Measurements from ENCODE around the gene TMEM30A. TPM values are rescaled to one million over a fixed set of nuclear protein-coding genes. Genes with fewer than 3 reads are reported as not detected.

The TMEM30A gene
- total RNA-seq, 1 donor from 2014 or later, result 112 TPM

DNA sequence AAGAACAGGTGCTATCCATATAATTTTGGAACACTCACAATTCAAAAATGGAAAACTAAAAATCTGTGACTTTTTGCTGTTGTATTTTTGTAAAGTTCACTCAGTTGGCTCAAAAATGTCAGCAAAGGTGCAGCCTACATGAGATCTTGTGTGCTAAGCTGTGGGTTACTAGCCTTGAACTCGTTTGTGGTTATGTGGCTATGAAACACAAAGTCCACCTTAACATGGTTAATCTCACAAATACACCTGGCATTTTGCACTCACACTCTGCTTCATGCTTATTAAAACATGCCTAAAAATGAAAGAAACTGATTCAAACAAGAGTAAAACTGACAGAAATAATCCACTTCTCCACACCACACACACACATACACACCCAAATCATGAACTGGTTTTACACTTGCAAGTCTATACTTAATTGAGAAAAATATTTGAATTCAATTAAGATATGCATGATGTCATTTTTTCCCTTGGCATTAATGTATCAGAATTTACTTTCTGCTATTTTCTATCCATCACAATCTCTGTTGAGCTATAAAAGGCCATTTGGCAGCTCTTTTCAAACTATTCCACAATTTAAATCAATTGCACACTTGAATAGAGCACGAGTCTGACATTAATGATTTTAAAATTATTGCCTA is 22.9 kb upstream of the TMEM30A start:
- H3K36me3 Mint-ChIP-seq (ENCODE audit: unreplicated experiment), result no peaks in the 10 kb centered on the region
- H3K27me3 Mint-ChIP-seq (ENCODE audit: unreplicated experiment), result no peaks in the 10 kb centered on the region
- no peak overlapping the region for H3K27ac Mint-ChIP-seq (ENCODE audit: unreplicated experiment)
- TF ChIP-seq, protein P1, sequence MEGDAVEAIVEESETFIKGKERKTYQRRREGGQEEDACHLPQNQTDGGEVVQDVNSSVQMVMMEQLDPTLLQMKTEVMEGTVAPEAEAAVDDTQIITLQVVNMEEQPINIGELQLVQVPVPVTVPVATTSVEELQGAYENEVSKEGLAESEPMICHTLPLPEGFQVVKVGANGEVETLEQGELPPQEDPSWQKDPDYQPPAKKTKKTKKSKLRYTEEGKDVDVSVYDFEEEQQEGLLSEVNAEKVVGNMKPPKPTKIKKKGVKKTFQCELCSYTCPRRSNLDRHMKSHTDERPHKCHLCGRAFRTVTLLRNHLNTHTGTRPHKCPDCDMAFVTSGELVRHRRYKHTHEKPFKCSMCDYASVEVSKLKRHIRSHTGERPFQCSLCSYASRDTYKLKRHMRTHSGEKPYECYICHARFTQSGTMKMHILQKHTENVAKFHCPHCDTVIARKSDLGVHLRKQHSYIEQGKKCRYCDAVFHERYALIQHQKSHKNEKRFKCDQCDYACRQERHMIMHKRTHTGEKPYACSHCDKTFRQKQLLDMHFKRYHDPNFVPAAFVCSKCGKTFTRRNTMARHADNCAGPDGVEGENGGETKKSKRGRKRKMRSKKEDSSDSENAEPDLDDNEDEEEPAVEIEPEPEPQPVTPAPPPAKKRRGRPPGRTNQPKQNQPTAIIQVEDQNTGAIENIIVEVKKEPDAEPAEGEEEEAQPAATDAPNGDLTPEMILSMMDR (IDR thresholded peaks at IDR 0.05), result no peak
- no peaks in the 10 kb centered on the region for H3K4me1 Mint-ChIP-seq (ENCODE audit: unreplicated experiment)
- DNase-seq (ENCODE audit: extremely low spot score, unreplicated experiment), result no peak
- no peak overlapping the region for H3K4me3 Mint-ChIP-seq (ENCODE audit: unreplicated experiment)
- no peaks in the 10 kb centered on the region for H3K9me3 Mint-ChIP-seq (ENCODE audit: unreplicated experiment)

DNA sequence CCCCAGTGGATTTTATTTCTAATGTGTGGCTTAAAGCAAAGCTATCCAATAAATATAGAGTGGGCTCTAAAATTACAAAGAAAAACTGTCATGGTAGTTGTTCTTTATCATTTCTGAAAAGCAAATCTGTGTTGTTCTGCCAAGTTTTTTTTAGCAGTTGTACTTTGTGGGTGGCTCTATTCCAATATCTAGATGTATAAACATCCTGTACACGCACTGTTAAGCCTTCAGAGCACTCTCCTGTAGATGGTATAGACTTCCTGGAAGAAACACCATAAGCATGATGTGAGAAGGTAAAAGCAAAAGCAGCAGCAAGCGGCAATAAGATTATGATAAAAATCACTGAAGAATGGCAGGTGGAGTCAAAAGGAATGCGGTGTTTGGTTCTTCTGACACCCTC is 21.5 kb upstream of the TMEM30A start:
- Mint-ChIP-seq H3K4me3 (ENCODE audit: unreplicated experiment) (no peak overlapping the region), H3K4me1 (ENCODE audit: unreplicated experiment) (no peaks in the 10 kb centered on the region), H3K27me3 (ENCODE audit: unreplicated experiment) (no peaks in the 10 kb centered on the region), H3K9me3 (ENCODE audit: unreplicated experiment) (no peaks in the 10 kb centered on the region), H3K27ac (ENCODE audit: unreplicated experiment) (no peak overlapping the region), H3K36me3 (ENCODE audit: unreplicated experiment) (no peaks in the 10 kb centered on the region)
- TF ChIP-seq, protein P1 (IDR thresholded peaks at IDR 0.05), result no peak
- DNase-seq (ENCODE audit: extremely low spot score, unreplicated experiment), result no peak

DNA sequence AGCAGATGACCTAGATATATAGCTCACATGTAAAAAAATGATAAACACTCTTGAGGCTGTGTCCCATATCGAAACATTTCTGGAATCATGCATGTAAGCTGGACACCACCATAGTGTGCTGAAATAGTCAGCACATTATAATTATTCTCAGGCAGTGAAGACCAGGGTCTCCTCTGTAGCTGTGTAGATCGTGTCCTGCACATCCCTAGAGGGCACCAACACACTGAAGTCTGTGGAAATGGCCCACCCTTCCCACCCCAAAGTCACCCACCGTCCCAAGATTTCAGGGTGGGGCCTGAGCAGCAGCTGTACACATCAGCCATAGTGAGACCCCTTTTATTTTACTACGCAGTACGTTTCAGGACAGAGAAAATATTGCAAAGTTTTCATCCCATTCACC is 21.0 kb upstream of the TMEM30A start:
- Mint-ChIP-seq H3K27ac (ENCODE audit: unreplicated experiment) (no peak overlapping the region), H3K36me3 (ENCODE audit: unreplicated experiment) (no peaks in the 10 kb centered on the region)
- TF ChIP-seq, protein P1 (IDR thresholded peaks at IDR 0.05), result no peak

DNA sequence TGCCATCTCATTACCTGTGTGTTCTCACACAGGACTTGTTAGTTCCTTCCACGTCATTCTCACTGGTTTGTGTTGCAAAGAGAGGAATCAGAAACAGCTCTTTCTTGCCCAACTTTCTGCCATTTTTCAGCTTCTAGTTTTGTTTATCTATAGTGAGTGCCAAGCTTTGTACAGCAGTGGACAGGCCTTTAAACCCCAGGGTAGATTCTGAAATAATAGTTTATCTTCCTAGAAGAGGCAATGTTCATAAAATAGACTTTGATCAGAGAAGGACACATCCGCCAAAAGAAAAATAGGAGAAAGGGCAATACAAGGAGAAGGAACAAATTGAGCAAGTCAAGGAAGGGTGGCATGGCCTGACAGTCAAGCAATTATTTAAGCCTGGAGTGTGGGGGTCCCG is 17.7 kb upstream of the TMEM30A start:
- H3K9me3 Mint-ChIP-seq (ENCODE audit: unreplicated experiment), result no peaks in the 10 kb centered on the region
- no peaks in the 10 kb centered on the region for H3K36me3 Mint-ChIP-seq (ENCODE audit: unreplicated experiment)
- H3K27ac Mint-ChIP-seq (ENCODE audit: unreplicated experiment), result no peak overlapping the region
- no peaks in the 10 kb centered on the region for H3K27me3 Mint-ChIP-seq (ENCODE audit: unreplicated experiment)
- TF ChIP-seq, protein P1 (IDR thresholded peaks at IDR 0.05), result no peak
- DNase-seq (ENCODE audit: extremely low spot score, unreplicated experiment), result no peak
- H3K4me1 Mint-ChIP-seq (ENCODE audit: unreplicated experiment), result peaks cover 11% of the 10 kb centered on the region
- H3K4me3 Mint-ChIP-seq (ENCODE audit: unreplicated experiment), result no peak overlapping the region

More for the DNA sequence above, 21.0 kb upstream of the TMEM30A start:
- no peaks in the 10 kb centered on the region for H3K9me3 Mint-ChIP-seq (ENCODE audit: unreplicated experiment)
- peaks cover under 1% of the 10 kb centered on the region for H3K4me1 Mint-ChIP-seq (ENCODE audit: unreplicated experiment)
- H3K4me3 Mint-ChIP-seq (ENCODE audit: unreplicated experiment), result no peak overlapping the region
- H3K27me3 Mint-ChIP-seq (ENCODE audit: unreplicated experiment), result no peaks in the 10 kb centered on the region
- no peak for DNase-seq (ENCODE audit: extremely low spot score, unreplicated experiment)

DNA sequence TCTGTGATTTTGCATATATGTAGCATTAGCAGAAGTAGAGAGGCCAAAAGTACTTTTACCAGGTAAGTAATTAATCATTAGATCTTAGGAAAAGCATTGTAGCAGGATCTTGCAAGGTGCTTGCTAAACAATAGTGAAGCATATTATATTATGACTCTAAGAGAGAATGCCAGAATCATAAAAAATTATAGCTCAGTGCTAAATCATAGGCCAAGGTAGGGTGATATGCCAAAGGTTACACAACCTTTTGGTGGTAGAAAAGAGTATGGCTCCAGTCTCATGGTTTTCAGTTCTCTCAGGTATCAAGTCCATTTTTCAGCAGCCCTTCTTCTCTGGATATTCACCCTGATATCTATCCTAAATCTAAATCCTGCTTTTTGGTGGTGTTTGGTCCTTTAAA is 16.9 kb upstream of the TMEM30A start:
- Mint-ChIP-seq H3K27me3 (ENCODE audit: unreplicated experiment) (no peaks in the 10 kb centered on the region), H3K9me3 (ENCODE audit: unreplicated experiment) (no peaks in the 10 kb centered on the region), H3K4me1 (ENCODE audit: unreplicated experiment) (peaks cover 11% of the 10 kb centered on the region), H3K36me3 (ENCODE audit: unreplicated experiment) (no peaks in the 10 kb centered on the region), H3K27ac (ENCODE audit: unreplicated experiment) (no peak overlapping the region), H3K4me3 (ENCODE audit: unreplicated experiment) (no peak overlapping the region)
- DNase-seq (ENCODE audit: extremely low spot score, unreplicated experiment), result no peak
- TF ChIP-seq, protein P1 (IDR thresholded peaks at IDR 0.05), result no peak

Data from osteocyte (in vitro differentiated cells).